IPS-NIHi7 (cell line): ENCODE measurements around the gene CORO1C.
A peak's percentile ranks its signal among the peaks of the same experiment; 100 is the strongest.

Source experiments
- DNase-seq: peaks from one replicate; pipeline ENCODE4 v3.0.0; 2012; ENCODE audit warnings: mixed read lengths; ENCODE audit errors: extremely low spot score

CORO1C gene

GRCh38 chr12:108616359-108616758, 115.0 kb downstream of the CORO1C start:
- no peak for DNase-seq

- no peak for DNase-seq
These were observed 115.4 kb downstream of the CORO1C start for GRCh38 chr12:108615918-108616317.

GRCh38 chr12:108614639-108615038, 116.7 kb downstream of the CORO1C start:
- no peak for DNase-seq

GRCh38 chr12:108614041-108614440, 117.3 kb downstream of the CORO1C start:
- DNase-seq: no peak

- no peak for DNase-seq
These were observed 117.8 kb downstream of the CORO1C start for GRCh38 chr12:108613548-108613947.

- peak; percentile 67 for DNase-seq
These were observed 118.5 kb downstream of the CORO1C start for GRCh38 chr12:108612788-108613282.

GRCh38 chr12:108611884-108612415, 119.4 kb downstream of the CORO1C start:
- peak; percentile 82 for DNase-seq

- no peak for DNase-seq
These were observed 120.3 kb downstream of the CORO1C start for GRCh38 chr12:108610856-108611605.

- DNase-seq: no peak
These were observed 120.9 kb downstream of the CORO1C start for GRCh38 chr12:108610336-108610815.

GRCh38 chr12:108609537-108610335, 121.6 kb downstream of the CORO1C start:
- no peak for DNase-seq

GRCh38 chr12:108608616-108609015, 122.7 kb downstream of the CORO1C start:
- DNase-seq: no peak

GRCh38 chr12:108607981-108608600, 123.2 kb downstream of the CORO1C start:
- no peak for DNase-seq

- no peak for DNase-seq
These were observed 124.8 kb downstream of the CORO1C start for GRCh38 chr12:108606492-108606891.

GRCh38 chr12:108605690-108606406, 125.5 kb downstream of the CORO1C start:
- no peak for DNase-seq

- no peak for DNase-seq
These were observed 126.2 kb downstream of the CORO1C start for GRCh38 chr12:108605000-108605689.

- DNase-seq: no peak
These were observed 126.9 kb downstream of the CORO1C start for GRCh38 chr12:108604208-108604941.

- DNase-seq: no peak
These were observed 127.6 kb downstream of the CORO1C start for GRCh38 chr12:108603743-108604142.

GRCh38 chr12:108602976-108603704, 128.2 kb downstream of the CORO1C start:
- no peak for DNase-seq

- DNase-seq: no peak
These were observed 129.1 kb downstream of the CORO1C start for GRCh38 chr12:108602209-108602705.
